Measurements from ENCODE around the gene DDX59.
"Not testable (repeated sequence)": the region's sequence is repeated elsewhere in the genome, so short reads cannot be mapped to it uniquely, and the experiment has no call there.

GRCh38 chr1:200630515-200630899 lies 39.2 kb downstream of the DDX59 start:
- not testable (repeated sequence) for TF ChIP-seq POLR2A, CTCF, POLR2AphosphoS5 (IDR thresholded peaks at IDR 0.05)

All from prostate gland (tissue), 2 donors.